HepG2 (cell line): ENCODE results near the gene CTAG1B.
"Not testable (repeated sequence)": the region's sequence is repeated elsewhere in the genome, so short reads cannot be mapped to it uniquely, and the experiment has no call there.

Experiments used
- CTCF ChIP-seq: sonication (generic); formaldehyde crosslinking; IDR thresholded peaks from 2 replicates; pipeline ENCODE4 v1.5.0; 2020; ENCODE audit warnings: mild to moderate bottlenecking, missing genetic modification reagents, moderate library complexity
- GTF2F1 ChIP-seq: fragments of 150-350 bp; IDR thresholded peaks from 2 replicates; pipeline ENCODE4 v1.6.1; 2014; ENCODE audit warnings: low read length
- ZNF318 ChIP-seq: sonication (generic); formaldehyde crosslinking; IDR thresholded peaks from 2 replicates; pipeline ENCODE4 v1.4.0; 2020; ENCODE audit warnings: mild to moderate bottlenecking, missing genetic modification reagents
- ZNF850 ChIP-seq: sonication (generic); formaldehyde crosslinking; conservative IDR thresholded peaks from 2 replicates; pipeline ENCODE4 v1.9.0; 2021; ENCODE audit warnings: mild to moderate bottlenecking, missing genetic modification reagents
- TF ChIP-seq, protein P1 (sequence below): sonication (generic); formaldehyde crosslinking; IDR thresholded peaks from 2 replicates; pipeline ENCODE4 v1.4.0; 2020; ENCODE audit warnings: missing genetic modification reagents
- TF ChIP-seq, protein P2 (sequence below): conservative IDR thresholded peaks from 2 replicates; pipeline ENCODE4 v1.6.1; 2018; ENCODE audit warnings: missing genetic modification reagents

- TF ChIP-seq, protein P1, sequence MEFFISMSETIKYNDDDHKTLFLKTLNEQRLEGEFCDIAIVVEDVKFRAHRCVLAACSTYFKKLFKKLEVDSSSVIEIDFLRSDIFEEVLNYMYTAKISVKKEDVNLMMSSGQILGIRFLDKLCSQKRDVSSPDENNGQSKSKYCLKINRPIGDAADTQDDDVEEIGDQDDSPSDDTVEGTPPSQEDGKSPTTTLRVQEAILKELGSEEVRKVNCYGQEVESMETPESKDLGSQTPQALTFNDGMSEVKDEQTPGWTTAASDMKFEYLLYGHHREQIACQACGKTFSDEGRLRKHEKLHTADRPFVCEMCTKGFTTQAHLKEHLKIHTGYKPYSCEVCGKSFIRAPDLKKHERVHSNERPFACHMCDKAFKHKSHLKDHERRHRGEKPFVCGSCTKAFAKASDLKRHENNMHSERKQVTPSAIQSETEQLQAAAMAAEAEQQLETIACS (CRISPR knock-in tag) = not testable (repeated sequence)
- TF ChIP-seq ZNF850 (CRISPR knock-in tag); CTCF; GTF2F1; ZNF318 (CRISPR knock-in tag): not testable (repeated sequence)
- TF ChIP-seq, protein P2, sequence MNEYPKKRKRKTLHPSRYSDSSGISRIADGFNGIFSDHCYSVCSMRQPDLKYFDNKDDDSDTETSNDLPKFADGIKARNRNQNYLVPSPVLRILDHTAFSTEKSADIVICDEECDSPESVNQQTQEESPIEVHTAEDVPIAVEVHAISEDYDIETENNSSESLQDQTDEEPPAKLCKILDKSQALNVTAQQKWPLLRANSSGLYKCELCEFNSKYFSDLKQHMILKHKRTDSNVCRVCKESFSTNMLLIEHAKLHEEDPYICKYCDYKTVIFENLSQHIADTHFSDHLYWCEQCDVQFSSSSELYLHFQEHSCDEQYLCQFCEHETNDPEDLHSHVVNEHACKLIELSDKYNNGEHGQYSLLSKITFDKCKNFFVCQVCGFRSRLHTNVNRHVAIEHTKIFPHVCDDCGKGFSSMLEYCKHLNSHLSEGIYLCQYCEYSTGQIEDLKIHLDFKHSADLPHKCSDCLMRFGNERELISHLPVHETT = not testable (repeated sequence)
These were observed 34.4 kb downstream of the CTAG1B start, which contains the start of gene CTAG1A for GRCh38 chrX:154584585-154585183.
